H9 (cell line): ENCODE data around the gene EIF2S3. TPM values are rescaled to one million over a fixed set of nuclear protein-coding genes. Genes with fewer than 3 reads are reported as not detected.
A peak's percentile ranks its signal among the peaks of the same experiment; 100 is the strongest.

Source experiments
- DNase-seq: peaks from one replicate; pipeline ENCODE4 v3.0.0-alpha.2; 2017
- H2AFZ ChIP-seq: one replicate; pipeline ENCODE4 v1.6.1; 2013; ENCODE audit warnings: mild to moderate bottlenecking, low read length, control low read depth, moderate library complexity
- H2AK5ac ChIP-seq: 2 replicates; pipeline ENCODE4 v1.6.1; 2013; ENCODE audit warnings: low read length, control low read depth, mixed read lengths; ENCODE audit not compliant: insufficient read length
- H2BK120ac ChIP-seq: one replicate; pipeline ENCODE4 v1.6.1; 2013; ENCODE audit warnings: low read depth, mild to moderate bottlenecking, low read length, control low read depth, inconsistent platforms; ENCODE audit not compliant: poor library complexity, severe bottlenecking
- H2BK12ac ChIP-seq: 2 replicates; pipeline ENCODE4 v1.6.1; 2013; ENCODE audit warnings: low read length, control low read depth, mixed read lengths, low read depth; ENCODE audit not compliant: insufficient read length
- H2BK15ac ChIP-seq: 2 replicates; pipeline ENCODE4 v1.6.1; 2013; ENCODE audit warnings: low read depth, low read length, control low read depth
- H2BK20ac ChIP-seq: one replicate; pipeline ENCODE4 v1.6.1; 2013; ENCODE audit warnings: low read depth, mild to moderate bottlenecking, low read length, control low read depth, inconsistent platforms; ENCODE audit not compliant: poor library complexity, severe bottlenecking
- H2BK5ac ChIP-seq: 2 replicates; pipeline ENCODE4 v1.6.1; 2013; ENCODE audit warnings: low read length, control low read depth, mixed read lengths; ENCODE audit not compliant: insufficient read length
- H3K14ac ChIP-seq: 2 replicates; pipeline ENCODE4 v1.6.1; 2013; ENCODE audit warnings: low read length, control low read depth; ENCODE audit not compliant: insufficient read depth
- H3K18ac ChIP-seq: 2 replicates; pipeline ENCODE4 v1.6.1; 2013; ENCODE audit warnings: low read depth, mild to moderate bottlenecking, mixed read lengths, low read length, control low read depth; ENCODE audit not compliant: insufficient read length
- H3K23ac ChIP-seq: 2 replicates; pipeline ENCODE4 v1.6.1; 2013; ENCODE audit warnings: low read length, control low read depth, mixed read lengths, low read depth; ENCODE audit not compliant: insufficient read length
- H3K23me2 ChIP-seq: 2 replicates; pipeline ENCODE4 v1.6.1; 2013; ENCODE audit warnings: low read depth, mild to moderate bottlenecking, mixed read lengths, low read length, control low read depth; ENCODE audit not compliant: insufficient read length, poor library complexity, severe bottlenecking
- H3K27ac ChIP-seq: 2 replicates; pipeline ENCODE4 v1.5.1; 2013; ENCODE audit warnings: low read length, control low read depth, mixed read lengths, low read depth; ENCODE audit not compliant: insufficient read length
- H3K27me3 ChIP-seq: 2 replicates; pipeline ENCODE4 v1.6.1; 2013; ENCODE audit warnings: low read length, control low read depth, inconsistent platforms; ENCODE audit not compliant: insufficient read depth
- H3K4ac ChIP-seq: 2 replicates; pipeline ENCODE4 v1.6.1; 2013; ENCODE audit warnings: low read depth, mild to moderate bottlenecking, control low read depth, inconsistent platforms, low read length, moderate library complexity
- H3K4me1 ChIP-seq: 2 replicates; pipeline ENCODE4 v1.6.1; 2013; ENCODE audit warnings: low read length, control low read depth, inconsistent platforms; ENCODE audit not compliant: insufficient read depth
- H3K4me2 ChIP-seq: 2 replicates; pipeline ENCODE4 v1.6.1; 2013; ENCODE audit warnings: low read length, control low read depth, mixed read lengths; ENCODE audit not compliant: insufficient read length, insufficient read depth
- H3K56ac ChIP-seq: 2 replicates; pipeline ENCODE4 v1.6.1; 2013; ENCODE audit warnings: low read depth, mild to moderate bottlenecking, mixed read lengths, low read length, control low read depth; ENCODE audit not compliant: insufficient read length
- H3K79me1 ChIP-seq: 2 replicates; pipeline ENCODE4 v1.6.1; 2013; ENCODE audit warnings: low read depth, mild to moderate bottlenecking, moderate library complexity, low read length, control low read depth, inconsistent platforms; ENCODE audit not compliant: insufficient read depth, poor library complexity, severe bottlenecking
- H3K79me2 ChIP-seq: 2 replicates; pipeline ENCODE4 v1.6.1; 2013; ENCODE audit warnings: low read length, control low read depth, inconsistent platforms; ENCODE audit not compliant: insufficient read depth
- H3K9ac ChIP-seq: 2 replicates; pipeline ENCODE4 v1.6.1; 2013; ENCODE audit warnings: low read length, control low read depth, mixed read lengths; ENCODE audit not compliant: insufficient read length; ENCODE audit errors: extremely low read depth
- H3K9me3 ChIP-seq: one replicate; pipeline ENCODE4 v1.6.1; 2013; ENCODE audit warnings: low read depth, low read length, inconsistent platforms; ENCODE audit not compliant: control insufficient read depth
- H3T11ph ChIP-seq: one replicate; pipeline ENCODE4 v1.6.1; 2013; ENCODE audit warnings: mild to moderate bottlenecking, low read length, control low read depth, inconsistent platforms
- H4K20me1 ChIP-seq: one replicate; pipeline ENCODE4 v1.6.1; 2013; ENCODE audit not compliant: control insufficient read depth, insufficient read length, insufficient read depth
- H4K5ac ChIP-seq: 2 replicates; pipeline ENCODE4 v1.6.1; 2013; ENCODE audit warnings: low read depth, mild to moderate bottlenecking, mixed read lengths, low read length, control low read depth; ENCODE audit not compliant: insufficient read length
- H4K8ac ChIP-seq: replicated peaks from 2 replicates; pipeline ENCODE4 v1.6.1; 2013; ENCODE audit warnings: low read length, control low read depth, mixed read lengths, low read depth; ENCODE audit not compliant: insufficient read length
- H4K91ac ChIP-seq: 2 replicates; pipeline ENCODE4 v1.6.1; 2013; ENCODE audit warnings: low read depth, mild to moderate bottlenecking, moderate library complexity, mixed read lengths, low read length, control low read depth; ENCODE audit not compliant: insufficient read length
- H3K27ac Mint-ChIP-seq, 3 experiments: 2 replicates in 2 of 3; 3 replicates in 1 of 3; pipeline ENCODE4 v1.8.0; 2020 to 2021; ENCODE audit warnings: mixed read lengths in 3 of 3, mild to moderate bottlenecking in 1 of 3, moderate library complexity in 1 of 3
- H3K27me3 Mint-ChIP-seq: 2 replicates; pipeline ENCODE4 v1.8.0; 2021; ENCODE audit warnings: low read depth, mild to moderate bottlenecking, moderate library complexity, mixed read lengths
- H3K36me3 Mint-ChIP-seq, 3 experiments: 2 replicates in 2 of 3; 3 replicates in 1 of 3; pipeline ENCODE4 v1.8.0; 2020 to 2021; ENCODE audit warnings: low read depth in 3 of 3, mixed read lengths in 3 of 3; ENCODE audit not compliant: insufficient read depth in 1 of 3
- H3K4me1 Mint-ChIP-seq, 2 experiments: 2 replicates each; pipeline ENCODE4 v1.8.0; 2020; ENCODE audit warnings: mixed read lengths in 2 of 2
- H3K4me3 Mint-ChIP-seq, 2 experiments: 2 replicates in 1 of 2; 3 replicates in 1 of 2; pipeline ENCODE4 v1.8.0; 2020 to 2021; ENCODE audit warnings: mild to moderate bottlenecking in 2 of 2, mixed read lengths in 2 of 2, moderate library complexity in 1 of 2
- H3K9me3 Mint-ChIP-seq, 2 experiments: 2 replicates in 1 of 2; 3 replicates in 1 of 2; pipeline ENCODE4 v1.8.0; 2020; ENCODE audit warnings: mild to moderate bottlenecking in 2 of 2, mixed read lengths in 2 of 2, moderate library complexity in 1 of 2
- WGBS: extraction: QIAGEN DNeasy Blood & Tissue Kit; methylation state at CpG from one replicate; pipeline ENCODE4 v1.1.7; 2013; ENCODE audit warnings: missing lambda C conversion rate, low lambda C conversion rate, mixed read lengths; ENCODE audit not compliant: insufficient read length; ENCODE audit errors: extremely low coverage; 5-methylcytosine and 5-hydroxymethylcytosine counted together
- total RNA-seq: library from RNA; stranded (reverse); gene quantifications from 2 replicates; pipeline ENCODE4 v1.2.1, GENCODE V29; 2021
- TF ChIP-seq, protein P1 (sequence below): fragments of 200-600 bp; sonication (generic); conservative IDR thresholded peaks from 3 replicates; pipeline ENCODE4 v1.8.0; 2021; ENCODE audit warnings: antibody characterized with exemption, mild to moderate bottlenecking

The EIF2S3 gene
- total RNA-seq, 1 experiment from 2014 or later = 598 TPM

DNA sequence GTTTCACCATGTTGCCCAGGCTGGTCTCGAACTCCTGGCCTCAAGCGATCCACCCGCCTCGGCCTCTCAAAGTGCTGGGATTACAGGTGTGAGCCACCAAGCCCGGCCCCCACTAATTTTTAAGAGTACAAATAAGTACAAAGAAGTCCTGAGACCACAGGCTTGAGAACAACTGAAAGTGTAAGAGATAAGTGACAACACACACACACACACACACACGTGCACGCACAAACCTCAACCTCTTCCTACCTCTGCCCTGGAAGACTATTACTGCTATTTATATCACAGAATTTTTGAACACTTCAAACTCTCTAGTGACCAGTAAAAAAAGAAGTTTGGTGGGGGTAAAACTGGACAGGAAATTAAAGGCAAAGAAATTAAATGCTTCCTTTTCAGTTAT, 35.3 kb upstream of the EIF2S3 start:
- no CpG with 5 or more reads among the region's 7 CpGs for whole genome bisulfite sequencing

More for the DNA sequence above, 35.3 kb upstream of the EIF2S3 start:
- H4K20me1 ChIP-seq = no peaks in the 10 kb centered on the region
- no peak overlapping the region for H2BK120ac ChIP-seq
- no peak overlapping the region for H2BK12ac ChIP-seq
- no peak overlapping the region for H4K91ac ChIP-seq
- H3K27me3 ChIP-seq = no peaks in the 10 kb centered on the region
- H2AK5ac ChIP-seq = no peak overlapping the region
- no peak overlapping the region for H3K27ac ChIP-seq
- H4K8ac ChIP-seq = no peak overlapping the region
- H4K5ac ChIP-seq = no peak overlapping the region
- no peaks in the 10 kb centered on the region for H3K9me3 ChIP-seq
- peaks cover 7 to 40% (median 28%) of the 10 kb centered on the region in 3 experiments for H3K36me3 Mint-ChIP-seq
- H3T11ph ChIP-seq = no peak overlapping the region
- no peak overlapping the region for H3K4ac ChIP-seq
- no peak overlapping the region for H2BK15ac ChIP-seq
- no peak overlapping the region for H2BK20ac ChIP-seq
- peaks cover 19 to 20% of the 10 kb centered on the region in 2 experiments for H3K4me1 Mint-ChIP-seq
- no peaks in the 10 kb centered on the region for H3K9me3 Mint-ChIP-seq
- H3K18ac ChIP-seq = no peak overlapping the region
- no peaks in the 10 kb centered on the region for H3K27me3 Mint-ChIP-seq
- H3K4me2 ChIP-seq = no peak overlapping the region
- H3K27ac Mint-ChIP-seq = peak overlapping the region in 1 of 3 experiments; percentile 79; a peak in 1 of 7 replicates
- H2AFZ ChIP-seq = no peak overlapping the region
- no peak overlapping the region for H3K14ac ChIP-seq
- no peak overlapping the region for H3K4me3 Mint-ChIP-seq
- no peak overlapping the region for H3K56ac ChIP-seq
- peaks cover 11% of the 10 kb centered on the region for H3K79me1 ChIP-seq
- peaks cover 2% of the 10 kb centered on the region for H3K23me2 ChIP-seq
- no peak overlapping the region for H3K23ac ChIP-seq
- DNase-seq = no peak
- no peak overlapping the region for H3K9ac ChIP-seq
- H2BK5ac ChIP-seq = no peak overlapping the region
- H3K79me2 ChIP-seq = peaks cover 6% of the 10 kb centered on the region; the same call in 1 of the 2 replicates
- TF ChIP-seq, protein P1, sequence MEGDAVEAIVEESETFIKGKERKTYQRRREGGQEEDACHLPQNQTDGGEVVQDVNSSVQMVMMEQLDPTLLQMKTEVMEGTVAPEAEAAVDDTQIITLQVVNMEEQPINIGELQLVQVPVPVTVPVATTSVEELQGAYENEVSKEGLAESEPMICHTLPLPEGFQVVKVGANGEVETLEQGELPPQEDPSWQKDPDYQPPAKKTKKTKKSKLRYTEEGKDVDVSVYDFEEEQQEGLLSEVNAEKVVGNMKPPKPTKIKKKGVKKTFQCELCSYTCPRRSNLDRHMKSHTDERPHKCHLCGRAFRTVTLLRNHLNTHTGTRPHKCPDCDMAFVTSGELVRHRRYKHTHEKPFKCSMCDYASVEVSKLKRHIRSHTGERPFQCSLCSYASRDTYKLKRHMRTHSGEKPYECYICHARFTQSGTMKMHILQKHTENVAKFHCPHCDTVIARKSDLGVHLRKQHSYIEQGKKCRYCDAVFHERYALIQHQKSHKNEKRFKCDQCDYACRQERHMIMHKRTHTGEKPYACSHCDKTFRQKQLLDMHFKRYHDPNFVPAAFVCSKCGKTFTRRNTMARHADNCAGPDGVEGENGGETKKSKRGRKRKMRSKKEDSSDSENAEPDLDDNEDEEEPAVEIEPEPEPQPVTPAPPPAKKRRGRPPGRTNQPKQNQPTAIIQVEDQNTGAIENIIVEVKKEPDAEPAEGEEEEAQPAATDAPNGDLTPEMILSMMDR = no peak
- H3K4me1 ChIP-seq = no peaks in the 10 kb centered on the region
